Measurements from ENCODE around the gene LRMDA.

- no peak for TF ChIP-seq CTCF (IDR thresholded peaks at IDR 0.05)
- TF ChIP-seq EZH2 (IDR thresholded peaks at IDR 0.05; ENCODE audit: borderline replicate concordance, insufficient read depth, low read depth, low read length, poor library complexity, severe bottlenecking): no peak
Observed at GRCh38 chr10:75400163-75400770, 31.2 kb upstream of the LRMDA start.
